H9 (cell line): ENCODE data around the gene FOXN1. TPM values are rescaled to one million over a fixed set of nuclear protein-coding genes. Genes with fewer than 3 reads are reported as not detected.

Source experiments
- DNase-seq: peaks from one replicate; pipeline ENCODE4 v3.0.0-alpha.2; 2017
- H2AFZ ChIP-seq: one replicate; pipeline ENCODE4 v1.6.1; 2013; ENCODE audit warnings: mild to moderate bottlenecking, low read length, control low read depth, moderate library complexity
- H2AK5ac ChIP-seq: 2 replicates; pipeline ENCODE4 v1.6.1; 2013; ENCODE audit warnings: low read length, control low read depth, mixed read lengths; ENCODE audit not compliant: insufficient read length
- H2BK120ac ChIP-seq: one replicate; pipeline ENCODE4 v1.6.1; 2013; ENCODE audit warnings: low read depth, mild to moderate bottlenecking, low read length, control low read depth, inconsistent platforms; ENCODE audit not compliant: poor library complexity, severe bottlenecking
- H2BK12ac ChIP-seq: 2 replicates; pipeline ENCODE4 v1.6.1; 2013; ENCODE audit warnings: low read length, control low read depth, mixed read lengths, low read depth; ENCODE audit not compliant: insufficient read length
- H2BK15ac ChIP-seq: 2 replicates; pipeline ENCODE4 v1.6.1; 2013; ENCODE audit warnings: low read depth, low read length, control low read depth
- H2BK20ac ChIP-seq: one replicate; pipeline ENCODE4 v1.6.1; 2013; ENCODE audit warnings: low read depth, mild to moderate bottlenecking, low read length, control low read depth, inconsistent platforms; ENCODE audit not compliant: poor library complexity, severe bottlenecking
- H2BK5ac ChIP-seq: 2 replicates; pipeline ENCODE4 v1.6.1; 2013; ENCODE audit warnings: low read length, control low read depth, mixed read lengths; ENCODE audit not compliant: insufficient read length
- H3K14ac ChIP-seq: 2 replicates; pipeline ENCODE4 v1.6.1; 2013; ENCODE audit warnings: low read length, control low read depth; ENCODE audit not compliant: insufficient read depth
- H3K18ac ChIP-seq: 2 replicates; pipeline ENCODE4 v1.6.1; 2013; ENCODE audit warnings: low read depth, mild to moderate bottlenecking, mixed read lengths, low read length, control low read depth; ENCODE audit not compliant: insufficient read length
- H3K23ac ChIP-seq: 2 replicates; pipeline ENCODE4 v1.6.1; 2013; ENCODE audit warnings: low read length, control low read depth, mixed read lengths, low read depth; ENCODE audit not compliant: insufficient read length
- H3K23me2 ChIP-seq: 2 replicates; pipeline ENCODE4 v1.6.1; 2013; ENCODE audit warnings: low read depth, mild to moderate bottlenecking, mixed read lengths, low read length, control low read depth; ENCODE audit not compliant: insufficient read length, poor library complexity, severe bottlenecking
- H3K27ac ChIP-seq: 2 replicates; pipeline ENCODE4 v1.5.1; 2013; ENCODE audit warnings: low read length, control low read depth, mixed read lengths, low read depth; ENCODE audit not compliant: insufficient read length
- H3K27me3 ChIP-seq: 2 replicates; pipeline ENCODE4 v1.6.1; 2013; ENCODE audit warnings: low read length, control low read depth, inconsistent platforms; ENCODE audit not compliant: insufficient read depth
- H3K4ac ChIP-seq: 2 replicates; pipeline ENCODE4 v1.6.1; 2013; ENCODE audit warnings: low read depth, mild to moderate bottlenecking, control low read depth, inconsistent platforms, low read length, moderate library complexity
- H3K4me1 ChIP-seq: 2 replicates; pipeline ENCODE4 v1.6.1; 2013; ENCODE audit warnings: low read length, control low read depth, inconsistent platforms; ENCODE audit not compliant: insufficient read depth
- H3K4me2 ChIP-seq: 2 replicates; pipeline ENCODE4 v1.6.1; 2013; ENCODE audit warnings: low read length, control low read depth, mixed read lengths; ENCODE audit not compliant: insufficient read length, insufficient read depth
- H3K56ac ChIP-seq: 2 replicates; pipeline ENCODE4 v1.6.1; 2013; ENCODE audit warnings: low read depth, mild to moderate bottlenecking, mixed read lengths, low read length, control low read depth; ENCODE audit not compliant: insufficient read length
- H3K79me1 ChIP-seq: 2 replicates; pipeline ENCODE4 v1.6.1; 2013; ENCODE audit warnings: low read depth, mild to moderate bottlenecking, moderate library complexity, low read length, control low read depth, inconsistent platforms; ENCODE audit not compliant: insufficient read depth, poor library complexity, severe bottlenecking
- H3K79me2 ChIP-seq: 2 replicates; pipeline ENCODE4 v1.6.1; 2013; ENCODE audit warnings: low read length, control low read depth, inconsistent platforms; ENCODE audit not compliant: insufficient read depth
- H3K9ac ChIP-seq: 2 replicates; pipeline ENCODE4 v1.6.1; 2013; ENCODE audit warnings: low read length, control low read depth, mixed read lengths; ENCODE audit not compliant: insufficient read length; ENCODE audit errors: extremely low read depth
- H3K9me3 ChIP-seq: one replicate; pipeline ENCODE4 v1.6.1; 2013; ENCODE audit warnings: low read depth, low read length, inconsistent platforms; ENCODE audit not compliant: control insufficient read depth
- H3T11ph ChIP-seq: one replicate; pipeline ENCODE4 v1.6.1; 2013; ENCODE audit warnings: mild to moderate bottlenecking, low read length, control low read depth, inconsistent platforms
- H4K20me1 ChIP-seq: one replicate; pipeline ENCODE4 v1.6.1; 2013; ENCODE audit not compliant: control insufficient read depth, insufficient read length, insufficient read depth
- H4K5ac ChIP-seq: 2 replicates; pipeline ENCODE4 v1.6.1; 2013; ENCODE audit warnings: low read depth, mild to moderate bottlenecking, mixed read lengths, low read length, control low read depth; ENCODE audit not compliant: insufficient read length
- H4K8ac ChIP-seq: replicated peaks from 2 replicates; pipeline ENCODE4 v1.6.1; 2013; ENCODE audit warnings: low read length, control low read depth, mixed read lengths, low read depth; ENCODE audit not compliant: insufficient read length
- H4K91ac ChIP-seq: 2 replicates; pipeline ENCODE4 v1.6.1; 2013; ENCODE audit warnings: low read depth, mild to moderate bottlenecking, moderate library complexity, mixed read lengths, low read length, control low read depth; ENCODE audit not compliant: insufficient read length
- H3K27ac Mint-ChIP-seq, 3 experiments: 2 replicates in 2 of 3; 3 replicates in 1 of 3; pipeline ENCODE4 v1.8.0; 2020 to 2021; ENCODE audit warnings: mixed read lengths in 3 of 3, mild to moderate bottlenecking in 1 of 3, moderate library complexity in 1 of 3
- H3K27me3 Mint-ChIP-seq: 2 replicates; pipeline ENCODE4 v1.8.0; 2021; ENCODE audit warnings: low read depth, mild to moderate bottlenecking, moderate library complexity, mixed read lengths
- H3K36me3 Mint-ChIP-seq, 3 experiments: 2 replicates in 2 of 3; 3 replicates in 1 of 3; pipeline ENCODE4 v1.8.0; 2020 to 2021; ENCODE audit warnings: low read depth in 3 of 3, mixed read lengths in 3 of 3; ENCODE audit not compliant: insufficient read depth in 1 of 3
- H3K4me1 Mint-ChIP-seq, 2 experiments: 2 replicates each; pipeline ENCODE4 v1.8.0; 2020; ENCODE audit warnings: mixed read lengths in 2 of 2
- H3K4me3 Mint-ChIP-seq, 2 experiments: 2 replicates in 1 of 2; 3 replicates in 1 of 2; pipeline ENCODE4 v1.8.0; 2020 to 2021; ENCODE audit warnings: mild to moderate bottlenecking in 2 of 2, mixed read lengths in 2 of 2, moderate library complexity in 1 of 2
- H3K9me3 Mint-ChIP-seq, 2 experiments: 2 replicates in 1 of 2; 3 replicates in 1 of 2; pipeline ENCODE4 v1.8.0; 2020; ENCODE audit warnings: mild to moderate bottlenecking in 2 of 2, mixed read lengths in 2 of 2, moderate library complexity in 1 of 2
- CTCF ChIP-seq: fragments of 200-600 bp; sonication (generic); conservative IDR thresholded peaks from 3 replicates; pipeline ENCODE4 v1.8.0; 2021; ENCODE audit warnings: antibody characterized with exemption, mild to moderate bottlenecking
- WGBS: extraction: QIAGEN DNeasy Blood & Tissue Kit; methylation state at CpG from one replicate; pipeline ENCODE4 v1.1.7; 2013; ENCODE audit warnings: missing lambda C conversion rate, low lambda C conversion rate, mixed read lengths; ENCODE audit not compliant: insufficient read length; ENCODE audit errors: extremely low coverage; 5-methylcytosine and 5-hydroxymethylcytosine counted together
- total RNA-seq: library from RNA; stranded (reverse); gene quantifications from 2 replicates; pipeline ENCODE4 v1.2.1, GENCODE V29; 2021

FOXN1 gene
- total RNA-seq, 1 experiment from 2014 or later, result not detected

- no peak overlapping the region for H3K4me3 Mint-ChIP-seq
- Histone ChIP-seq H4K5ac (no peak overlapping the region), H3K23me2 (no peaks in the 10 kb centered on the region), H2BK12ac (no peak overlapping the region), H2BK5ac (no peak overlapping the region), H3K14ac (no peak overlapping the region), H4K91ac (no peak overlapping the region), H3K9ac (no peak overlapping the region), H3K27ac (no peak overlapping the region), H3K27me3 (no peaks in the 10 kb centered on the region; the same call in 1 of the 2 replicates), H2BK15ac (no peak overlapping the region), H3K79me2 (no peaks in the 10 kb centered on the region), H3K79me1 (no peaks in the 10 kb centered on the region), H3K4ac (no peak overlapping the region), H3K4me2 (no peak overlapping the region), H3K23ac (no peak overlapping the region), H3T11ph (no peak overlapping the region), H2BK20ac (no peak overlapping the region), H3K18ac (no peak overlapping the region), H2AK5ac (no peak overlapping the region), H3K9me3 (no peaks in the 10 kb centered on the region), H4K20me1 (no peaks in the 10 kb centered on the region), H4K8ac (no peak overlapping the region), H3K4me1 (no peaks in the 10 kb centered on the region; the same call in 1 of the 2 replicates), H2BK120ac (no peak overlapping the region), H3K56ac (no peak overlapping the region), H2AFZ (no peak overlapping the region)
- no peaks in the 10 kb centered on the region for H3K36me3 Mint-ChIP-seq
- no peak overlapping the region for H3K27ac Mint-ChIP-seq
- no peak for DNase-seq
- peaks cover 7 to 18% of the 10 kb centered on the region in 2 experiments for H3K4me1 Mint-ChIP-seq
- no peak for TF ChIP-seq CTCF
- no peaks in the 10 kb centered on the region for H3K9me3 Mint-ChIP-seq
- peaks cover 14% of the 10 kb centered on the region for H3K27me3 Mint-ChIP-seq
- no CpG with 5 or more reads among the region's 7 CpGs for WGBS
These were observed 33.2 kb upstream of the FOXN1 start for GRCh38 chr17:28472871-28473497.
